AG09309 (cell line): ENCODE measurements around the gene GRK6.

Experiments
- DNase-seq: peaks from one replicate; pipeline ENCODE4 v3.0.0-alpha.2; 2010; ENCODE audit warnings: low read depth
- H3K4me3 ChIP-seq: 2 replicates; pipeline ENCODE4 v1.5.1; 2011; ENCODE audit warnings: mild to moderate bottlenecking, low read depth, low read length, moderate library complexity; ENCODE audit not compliant: control insufficient read depth
- CTCF ChIP-seq: IDR thresholded peaks from 2 replicates; pipeline ENCODE4 v1.5.1; 2011; ENCODE audit warnings: mild to moderate bottlenecking, low read depth, low read length, inconsistent platforms; ENCODE audit not compliant: insufficient read depth, control insufficient read depth; ENCODE audit errors: missing control alignments

GRK6 gene

DNA sequence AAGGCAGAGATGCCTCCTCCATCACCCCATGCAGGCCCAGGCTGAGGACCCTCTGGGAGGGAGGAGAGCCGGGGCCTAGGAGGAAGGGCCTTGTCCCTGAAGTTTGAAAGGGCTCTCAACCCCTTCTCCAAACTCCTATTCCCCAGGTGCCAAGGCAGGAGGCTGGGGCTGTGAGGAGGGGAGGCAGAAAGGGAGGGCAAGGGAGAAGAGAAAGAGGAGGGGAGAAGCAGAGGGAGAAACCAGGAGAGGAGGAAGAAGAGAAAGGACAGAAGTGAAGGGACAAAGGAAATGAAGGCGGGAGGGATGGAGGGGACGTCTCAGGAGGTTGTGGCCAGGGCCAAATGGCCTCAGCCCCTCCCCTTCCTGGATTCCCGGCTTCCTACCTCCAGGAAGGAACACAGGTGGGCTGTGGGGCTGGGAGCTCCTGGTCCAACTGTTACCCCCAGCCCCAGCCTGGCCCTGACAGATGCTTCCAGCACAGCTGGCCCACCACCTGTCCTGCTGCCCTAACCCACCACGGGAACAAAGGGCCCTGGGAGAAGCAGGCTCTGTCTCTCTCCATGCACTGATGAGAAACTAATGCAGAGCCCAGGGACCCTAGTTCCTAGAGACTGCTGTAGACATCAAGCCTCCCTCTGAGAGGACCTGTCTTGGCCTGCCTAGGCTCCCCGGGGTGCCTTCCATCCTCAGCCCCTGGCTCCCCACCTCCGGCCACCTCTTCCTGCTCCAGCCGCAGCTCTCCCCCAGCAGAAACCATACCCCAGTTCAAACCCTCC, 43.5 kb downstream of the GRK6 start:
- TF ChIP-seq CTCF, result no peak
- no peak overlapping the region for H3K4me3 ChIP-seq
- no peak for DNase-seq

- DNase-seq, result no peak
- H3K4me3 ChIP-seq, result peak overlapping the region; percentile 5
- no peak for TF ChIP-seq CTCF
Observed at GRCh38 chr5:177470759-177471536, 44.5 kb downstream of the GRK6 start.

- DNase-seq, result no peak
- peak overlapping the region; percentile 92 for H3K4me3 ChIP-seq
Observed at GRCh38 chr5:177471610-177472356, 45.3 kb downstream of the GRK6 start.

DNA sequence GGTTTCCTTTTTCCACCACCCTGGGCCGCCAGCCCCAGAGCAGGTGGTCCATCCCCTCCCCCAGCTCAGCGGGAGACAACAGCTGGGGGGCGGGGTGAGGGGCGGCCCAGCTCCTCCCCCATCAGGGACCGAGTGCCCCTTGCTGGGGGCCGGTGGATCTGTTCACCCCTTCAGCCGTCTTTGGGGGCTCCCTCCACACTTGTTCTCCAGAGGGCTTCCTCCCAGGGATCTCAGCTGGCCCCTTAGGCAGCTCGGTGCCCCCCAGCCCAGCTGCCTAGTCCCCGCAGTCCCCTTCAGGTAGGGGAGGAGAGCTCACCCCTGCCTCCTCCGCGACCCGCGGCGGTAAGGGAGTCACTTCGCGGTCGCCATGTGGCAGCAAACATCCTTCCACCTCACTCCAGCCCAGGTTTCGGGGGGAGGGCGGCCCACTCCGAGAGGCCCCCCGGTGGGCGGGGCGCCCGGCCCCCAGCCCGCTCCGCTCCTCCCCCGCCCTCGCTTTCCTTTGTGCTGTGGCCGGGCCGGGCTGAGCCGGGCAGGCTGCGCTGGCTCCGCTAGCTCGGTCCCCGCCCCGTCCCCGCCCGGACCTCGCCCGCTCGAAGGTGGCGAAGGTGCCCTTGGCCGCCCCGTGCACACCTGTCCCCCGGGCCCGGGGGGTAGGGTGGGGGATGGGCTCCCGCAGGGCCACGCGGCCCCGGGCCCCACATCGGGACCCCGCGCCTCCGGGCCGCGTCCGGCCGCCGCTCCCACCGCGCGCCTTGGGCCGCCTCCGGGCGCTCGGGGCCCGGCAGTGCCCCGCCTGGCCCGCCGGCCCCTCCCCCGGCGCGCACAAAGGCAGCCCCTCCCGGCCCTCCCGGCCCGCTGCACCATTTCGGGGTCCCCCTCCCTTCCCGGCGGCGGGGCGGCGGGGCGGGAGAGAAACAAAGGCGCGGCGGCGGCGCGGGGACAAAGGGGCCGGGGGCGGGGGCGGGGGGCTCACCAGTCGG, 46.3 kb downstream of the GRK6 start:
- H3K4me3 ChIP-seq, result peak overlapping the region; percentile 92
- no peak for TF ChIP-seq CTCF
- no peak for DNase-seq

More at GRCh38 chr5:177471610-177472356, 45.3 kb downstream of the GRK6 start:
- no peak for TF ChIP-seq CTCF

- peak within 1 kb of the TSS; percentile 92 for H3K4me3 ChIP-seq
- TF ChIP-seq CTCF, result no peak
- DNase-seq, result no peak
Observed at GRCh38 chr5:177473443-177474001, 47.0 kb downstream of the GRK6 start, which contains the start of gene DBN1. Gene DBN1, minus strand, starts transcription at chr5:177473634. Its CDS starts 113 bp downstream, at chr5:177473521.
